ENCODE data around the gene CEP120.
"Not testable (repeated sequence)": the region's sequence is repeated elsewhere in the genome, so short reads cannot be mapped to it uniquely, and the experiment has no call there.

CEP120 gene

GRCh38 chr5:123439709-123440108 lies 16.5 kb upstream of the CEP120 start:
- no peak for DNase-seq (ENCODE audit: low read depth in 2 of 3, low spot score in 2 of 3)

DNA sequence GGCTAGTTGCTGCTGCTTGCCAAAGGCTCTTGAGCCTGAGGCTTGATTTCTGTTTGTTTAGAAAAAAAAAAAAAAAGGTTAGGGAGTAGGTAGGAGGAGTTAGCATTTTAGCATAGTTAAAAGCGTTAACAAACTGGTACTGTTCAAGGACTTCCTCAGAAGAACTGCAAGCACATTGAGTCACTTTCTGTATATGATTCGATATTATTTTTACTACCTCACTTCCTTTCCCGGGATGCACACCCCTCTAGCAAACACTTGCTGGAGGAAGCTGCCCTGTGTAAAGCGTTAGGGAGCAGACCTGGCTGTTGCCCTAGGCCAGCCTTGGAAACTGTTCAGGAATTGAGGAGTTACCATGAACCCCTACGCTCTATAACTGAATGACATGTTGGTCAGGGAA lies 15.7 kb upstream of the CEP120 start:
- DNase-seq (ENCODE audit: low read depth in 2 of 3, low spot score in 2 of 3) = no peak

- no peak for DNase-seq (ENCODE audit: low read depth in 2 of 3, low spot score in 2 of 3)
Observed at GRCh38 chr5:123438244-123438643, 15.0 kb upstream of the CEP120 start.

- DNase-seq (ENCODE audit: low read depth in 2 of 3, low spot score in 2 of 3) = no peak
Observed at GRCh38 chr5:123436201-123436600, 13.0 kb upstream of the CEP120 start.

- DNase-seq (ENCODE audit: low read depth in 2 of 3, low spot score in 2 of 3) = no peak
Observed at GRCh38 chr5:123434796-123435195, 11.6 kb upstream of the CEP120 start.

- DNase-seq (ENCODE audit: low read depth in 2 of 3, low spot score in 2 of 3) = no peak
Observed at GRCh38 chr5:123433596-123433995, 10.4 kb upstream of the CEP120 start.

DNA sequence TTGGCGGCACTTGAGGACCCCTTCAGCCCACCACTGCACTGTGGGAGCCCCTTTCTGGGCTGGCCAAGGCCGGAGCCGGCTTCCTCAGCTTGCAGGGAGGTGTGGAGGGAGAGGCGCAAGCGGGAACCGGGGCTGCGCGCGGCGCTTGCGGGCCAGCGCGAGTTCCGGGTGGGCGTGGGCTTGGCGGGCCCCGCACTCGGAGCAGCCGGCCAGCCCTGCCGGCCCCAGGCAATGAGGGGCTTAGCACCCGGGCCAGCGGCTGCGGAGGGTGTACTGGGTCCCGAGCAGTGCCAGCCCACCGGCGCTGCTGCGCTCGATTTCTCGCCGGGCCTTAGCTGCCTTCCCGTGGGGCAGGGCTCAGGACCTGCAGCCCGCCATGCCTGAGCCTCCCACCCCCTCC lies 7.2 kb upstream of the CEP120 start:
- not testable (repeated sequence) for DNase-seq (ENCODE audit: low read depth in 2 of 3, low spot score in 2 of 3)

DNA sequence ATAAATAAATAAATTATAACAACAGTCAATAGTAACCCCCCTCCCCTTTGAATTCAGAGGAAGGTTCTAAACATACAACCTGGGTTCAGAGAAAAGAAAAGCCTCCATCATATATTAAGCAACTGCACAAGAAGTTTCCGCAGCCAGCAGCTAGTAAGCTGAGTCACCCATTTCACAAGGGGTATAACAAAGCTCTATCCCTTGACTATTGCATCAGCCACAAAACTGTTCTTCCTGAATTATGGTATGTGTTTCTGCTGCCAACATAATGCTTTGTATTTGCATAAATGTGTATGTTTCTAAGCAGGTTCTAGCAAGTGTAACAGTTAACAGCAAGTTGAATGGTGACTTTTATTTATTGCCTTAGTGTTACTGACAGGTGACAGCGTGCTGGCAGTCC lies 6.8 kb upstream of the CEP120 start:
- no peak for DNase-seq (ENCODE audit: low read depth in 2 of 3, low spot score in 2 of 3)

GRCh38 chr5:123429221-123429954 lies 6.2 kb upstream of the CEP120 start:
- DNase-seq (ENCODE audit: low read depth in 2 of 3, low spot score in 2 of 3) = no peak

- no peak for DNase-seq (ENCODE audit: low read depth in 2 of 3, low spot score in 2 of 3)
Observed at GRCh38 chr5:123428521-123429220, 5.5 kb upstream of the CEP120 start.

DNA sequence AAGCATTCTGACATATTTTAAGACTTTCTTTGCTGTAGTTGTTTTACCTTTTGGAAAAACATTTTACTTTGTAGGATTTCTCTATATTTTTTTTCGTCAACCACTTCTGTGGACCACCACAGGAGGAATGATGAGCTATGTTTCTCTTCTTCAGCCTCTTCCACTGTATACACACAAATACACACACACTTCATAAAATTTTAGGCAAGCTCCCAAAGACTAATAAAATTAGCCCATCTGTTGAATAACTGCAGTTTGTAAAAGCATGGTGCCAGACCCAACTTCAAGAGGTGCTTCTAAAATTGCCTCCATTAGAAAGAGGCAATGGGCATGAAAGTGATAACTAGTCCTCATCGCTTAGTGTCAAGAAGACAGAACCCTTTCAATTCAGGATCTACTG lies 4.1 kb upstream of the CEP120 start:
- DNase-seq (ENCODE audit: low read depth in 2 of 3, low spot score in 2 of 3) = no peak

DNA sequence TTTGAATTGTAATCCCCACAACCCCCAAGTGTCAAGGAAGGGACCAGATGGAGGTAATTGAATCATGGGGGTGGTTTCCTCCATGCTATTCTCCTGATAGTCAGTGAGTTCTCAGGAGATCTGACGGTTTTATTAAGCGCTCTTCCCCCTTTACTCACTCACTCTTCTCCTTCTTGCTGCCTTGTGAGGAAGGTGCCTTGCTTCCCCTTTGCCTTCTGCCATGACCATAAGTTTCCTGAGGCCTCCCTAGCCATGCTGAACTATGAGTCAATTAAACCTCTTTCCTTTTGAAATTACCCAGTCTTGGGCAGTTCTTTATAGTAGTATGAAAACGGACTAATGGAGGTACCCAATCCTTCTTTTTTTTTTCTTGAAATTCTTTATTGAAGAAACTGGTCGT lies 2.2 kb upstream of the CEP120 start:
- DNase-seq (ENCODE audit: low read depth in 2 of 3, low spot score in 2 of 3) = no peak

- DNase-seq (ENCODE audit: low read depth in 2 of 3, low spot score in 2 of 3) = peak in 1 of 3 experiments; percentile 37
Observed at GRCh38 chr5:123422433-123423277, 548 bp downstream of the CEP120 start.

DNA sequence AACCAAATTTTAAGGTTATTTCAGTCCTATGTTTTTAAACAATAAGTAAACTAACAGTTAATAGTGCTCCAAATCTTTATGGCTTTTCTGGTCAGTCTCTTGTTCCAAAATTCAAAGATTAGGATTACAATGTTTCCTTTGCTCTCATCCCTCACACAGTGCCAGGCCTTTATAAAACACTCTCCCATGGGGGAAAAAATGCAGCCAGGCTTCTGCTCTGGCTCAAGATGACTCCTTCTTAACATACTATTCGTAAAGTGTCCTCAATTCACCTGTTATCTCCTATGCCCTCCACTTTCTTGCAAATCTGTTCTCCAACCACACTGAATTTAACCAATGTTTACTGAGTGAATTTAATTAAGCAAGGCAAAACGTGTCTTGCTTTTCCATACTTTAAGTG lies 1.4 kb downstream of the CEP120 start:
- no peak for DNase-seq (ENCODE audit: low read depth in 2 of 3, low spot score in 2 of 3)

DNA sequence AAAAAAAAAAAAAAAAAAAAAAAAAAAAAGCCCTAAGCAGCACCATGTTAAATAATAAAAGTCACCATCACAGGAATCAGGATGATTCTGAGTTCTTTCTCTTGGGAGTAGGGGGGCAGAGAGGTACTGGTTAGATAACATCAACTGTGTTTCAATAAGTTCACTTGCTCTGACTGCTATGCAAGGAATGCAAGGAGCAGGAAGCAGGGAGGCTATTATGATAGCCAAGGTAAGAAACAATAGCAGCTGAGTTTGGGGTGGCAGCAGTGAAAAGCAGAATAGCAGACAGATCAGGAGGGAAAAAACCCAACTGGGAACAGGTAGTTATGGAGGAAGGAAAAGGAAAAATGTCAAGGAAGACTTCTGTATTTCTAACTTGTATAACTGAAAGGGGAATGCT lies 8.2 kb downstream of the CEP120 start:
- no peak for DNase-seq (ENCODE audit: low read depth in 2 of 3, low spot score in 2 of 3)

DNA sequence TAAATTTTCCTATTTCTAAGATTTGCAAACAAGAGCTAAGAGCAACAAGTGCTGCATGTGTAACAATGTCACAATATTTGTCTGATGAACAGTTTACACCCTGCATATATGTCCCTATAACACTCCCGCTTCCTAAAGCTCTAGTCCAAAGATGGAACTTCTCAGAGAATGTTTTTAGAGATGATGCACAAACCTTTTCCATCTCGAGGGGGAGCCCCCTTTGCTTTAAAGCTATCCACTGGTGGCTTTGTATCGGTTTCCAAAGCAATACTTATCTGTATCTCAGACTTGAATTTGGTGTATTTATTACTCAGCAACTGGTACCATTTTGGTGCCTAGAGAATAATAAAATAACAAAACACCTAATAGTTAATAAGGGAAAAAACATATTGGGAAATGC lies 11.0 kb downstream of the CEP120 start:
- DNase-seq (ENCODE audit: low read depth in 2 of 3, low spot score in 2 of 3) = no peak

DNA sequence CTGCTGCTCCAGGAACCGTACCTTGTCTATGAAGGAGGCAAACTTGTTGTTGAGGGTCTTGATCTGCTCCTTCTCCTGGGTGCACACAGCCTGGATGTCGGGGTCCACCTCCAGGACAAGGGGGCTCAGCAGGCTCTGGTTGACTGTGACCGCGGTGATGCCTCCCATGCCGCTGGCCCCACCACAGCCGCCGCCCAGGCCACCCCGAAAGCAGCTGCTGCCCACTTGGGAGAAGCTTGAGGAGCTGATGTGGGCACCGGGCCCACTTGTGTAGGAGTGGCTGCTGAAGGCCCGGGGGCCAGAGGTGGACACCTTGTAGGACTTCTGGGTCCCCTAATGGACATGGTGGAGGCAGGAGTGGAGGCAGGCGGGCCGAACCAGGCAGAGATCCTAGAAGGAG lies 21.2 kb downstream of the CEP120 start:
- DNase-seq (ENCODE audit: low read depth in 2 of 3, low spot score in 2 of 3) = not testable (repeated sequence)

DNA sequence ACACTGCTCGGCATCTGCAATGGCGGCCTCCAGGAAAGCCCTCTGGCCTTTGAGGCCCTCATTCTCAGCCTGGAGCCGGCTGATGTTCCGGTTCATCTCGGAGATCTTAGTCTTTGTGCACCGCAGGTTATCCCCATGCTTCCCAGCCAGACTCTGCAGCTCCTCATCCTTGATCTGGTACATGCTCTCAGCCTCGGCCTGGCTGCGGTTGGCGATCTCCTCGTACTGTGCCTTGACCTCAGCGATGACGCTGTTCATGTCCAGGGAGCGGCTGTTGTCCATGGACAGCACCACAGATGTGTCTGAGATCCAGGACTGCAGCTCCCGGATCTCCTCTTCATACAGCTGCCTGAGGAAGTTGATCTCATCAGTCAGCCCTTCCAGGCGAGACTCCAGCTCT lies 21.9 kb downstream of the CEP120 start:
- DNase-seq (ENCODE audit: low read depth in 2 of 3, low spot score in 2 of 3) = no peak

DNA sequence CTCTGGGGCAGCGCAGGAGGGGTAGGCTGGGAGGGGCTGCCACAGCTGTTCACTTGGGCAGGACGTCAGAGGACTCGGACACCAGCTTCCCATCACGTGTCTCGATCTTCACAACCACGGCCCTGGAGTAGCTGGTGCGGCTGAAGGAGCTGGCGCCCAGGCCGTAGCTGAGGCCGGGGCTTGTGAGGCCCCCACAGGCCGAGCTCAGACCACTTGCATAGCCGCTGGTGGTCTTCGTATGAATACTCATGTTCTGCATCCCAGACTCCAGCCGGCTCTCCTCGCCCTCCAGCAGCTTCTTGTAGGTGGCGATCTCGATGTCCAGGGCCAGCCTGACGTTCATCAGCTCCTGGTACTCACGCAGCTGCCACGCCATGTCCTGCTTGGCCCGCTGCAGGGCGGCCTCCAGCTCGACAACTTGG lies 22.3 kb downstream of the CEP120 start:
- not testable (repeated sequence) for DNase-seq (ENCODE audit: low read depth in 2 of 3, low spot score in 2 of 3)

- DNase-seq (ENCODE audit: low read depth in 2 of 3, low spot score in 2 of 3) = no peak
Observed at GRCh38 chr5:123398058-123398733, 25.0 kb downstream of the CEP120 start.

DNA sequence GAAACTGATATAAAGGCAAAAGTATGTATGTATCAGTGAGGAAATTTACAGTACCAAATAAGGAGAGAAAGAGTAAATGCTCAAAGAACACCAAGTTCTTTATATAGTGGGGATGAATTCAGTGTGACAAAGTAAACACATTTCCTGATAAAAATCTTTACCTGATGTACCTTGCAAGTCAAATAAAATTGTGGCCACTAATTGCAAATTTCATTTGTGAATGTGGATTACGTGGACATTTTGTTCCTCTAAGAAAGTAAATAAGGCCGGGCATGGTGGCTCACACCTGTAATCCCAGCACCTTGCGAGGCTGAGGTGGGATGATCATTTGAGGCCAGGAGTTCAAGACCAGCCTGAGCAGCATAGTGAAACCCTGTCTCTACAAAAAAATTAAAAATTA lies 25.7 kb downstream of the CEP120 start:
- no peak for DNase-seq (ENCODE audit: low read depth in 2 of 3, low spot score in 2 of 3)
